T47D (cell line): ENCODE results near the gene DCC.
"Not testable (repeated sequence)": the region's sequence is repeated elsewhere in the genome, so short reads cannot be mapped to it uniquely, and the experiment has no call there.

Experiments used
- DNase-seq, 2 experiments: peaks; one replicate each; pipeline versions ENCODE4 v3.0.0 to v3.0.0-alpha.2; 2011 to 2012; ENCODE audit warnings: low read depth in 1 of 2, low spot score in 1 of 2
- JUND ChIP-seq: IDR thresholded peaks from 2 replicates; pipeline ENCODE4 v1.6.1; 2012; ENCODE audit warnings: low read depth
- in situ Hi-C: cut with HindIII; loops from 2 replicates; pipeline ENCODE4 v1.10.0; 2016; ENCODE audit warnings: low sequenced_read_pairs, low pct_unique_long_range_greater_than_20kb

DCC gene

GRCh38 chr18:52337276-52337675 lies 2.7 kb upstream of the DCC start:
- TF ChIP-seq JUND, result no peak
- in situ Hi-C loops, result no loop called here
- DNase-seq, result no peak

- DNase-seq, result no peak
- in situ Hi-C loops, result no loop called here
- TF ChIP-seq JUND, result no peak
Observed at GRCh38 chr18:52340406-52341102, 557 bp downstream of the DCC start.

GRCh38 chr18:52341103-52341432 lies 1.1 kb downstream of the DCC start:
- TF ChIP-seq JUND, result no peak
- in situ Hi-C loops, result no loop called here
- DNase-seq, result no peak

GRCh38 chr18:52341608-52342381 lies 1.8 kb downstream of the DCC start:
- no peak for DNase-seq
- no peak for TF ChIP-seq JUND
- in situ Hi-C loops, result no loop called here

- in situ Hi-C loops, result no loop called here
- no peak for TF ChIP-seq JUND
- DNase-seq, result no peak
Observed at GRCh38 chr18:52342456-52342855, 2.5 kb downstream of the DCC start.

GRCh38 chr18:52343138-52343537 lies 3.1 kb downstream of the DCC start:
- no peak for TF ChIP-seq JUND
- DNase-seq, result no peak
- in situ Hi-C loops, result no loop called here

- in situ Hi-C loops, result no loop called here
- DNase-seq, result no peak
- no peak for TF ChIP-seq JUND
Observed at GRCh38 chr18:52343731-52344340, 3.8 kb downstream of the DCC start.

GRCh38 chr18:52344881-52345280 lies 4.9 kb downstream of the DCC start:
- DNase-seq, result no peak
- no peak for TF ChIP-seq JUND
- in situ Hi-C loops, result no loop called here

- in situ Hi-C loops, result no loop called here
- TF ChIP-seq JUND, result no peak
- no peak for DNase-seq
Observed at GRCh38 chr18:52345428-52345827, 5.4 kb downstream of the DCC start.

- peak in 1 of 2 experiments; percentile 30 for DNase-seq
Observed at GRCh38 chr18:52348209-52348608, 8.2 kb downstream of the DCC start.

GRCh38 chr18:52349498-52349897 lies 9.5 kb downstream of the DCC start:
- in situ Hi-C loops, result no loop called here
- no peak for TF ChIP-seq JUND
- no peak for DNase-seq

More at GRCh38 chr18:52348209-52348608, 8.2 kb downstream of the DCC start:
- in situ Hi-C loops, result no loop called here
- no peak for TF ChIP-seq JUND

GRCh38 chr18:52352920-52353319 lies 12.9 kb downstream of the DCC start:
- in situ Hi-C loops, result no loop called here
- TF ChIP-seq JUND, result no peak
- no peak for DNase-seq

- no peak for TF ChIP-seq JUND
- no peak for DNase-seq
- in situ Hi-C loops, result no loop called here
Observed at GRCh38 chr18:52353589-52353988, 13.6 kb downstream of the DCC start.

GRCh38 chr18:52363861-52364260 lies 23.9 kb downstream of the DCC start:
- in situ Hi-C loops, result no loop called here
- TF ChIP-seq JUND, result no peak

GRCh38 chr18:52366851-52367250 lies 26.9 kb downstream of the DCC start:
- DNase-seq, in situ Hi-C loops: not testable (repeated sequence)

More at GRCh38 chr18:52363861-52364260, 23.9 kb downstream of the DCC start:
- DNase-seq, result no peak
